GM12801 (cell line): ENCODE results near the gene ATG7.

Experiments
- TF ChIP-seq, protein P1 (sequence below): IDR thresholded peaks from one replicate; pipeline ENCODE4 v1.5.1; 2011; ENCODE audit warnings: control low read depth; ENCODE audit not compliant: insufficient read length; ENCODE audit errors: extremely low read depth

Gene ATG7

DNA sequence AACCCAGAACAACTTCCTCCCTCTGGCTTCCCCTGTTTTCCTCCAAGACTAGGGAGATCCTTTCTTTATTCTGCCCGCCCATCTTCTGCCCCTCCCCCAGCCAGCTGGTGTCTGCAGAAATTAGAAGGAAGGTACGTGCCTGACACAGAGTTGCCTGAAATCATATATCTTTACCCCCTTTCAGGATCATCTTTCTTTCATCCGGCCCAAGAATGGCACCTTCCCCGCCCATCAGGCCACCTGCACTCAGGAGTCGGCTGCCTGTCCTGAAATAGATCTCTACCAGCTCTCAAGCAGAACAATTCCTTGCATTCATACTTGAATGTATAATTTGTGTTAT is 237.8 kb downstream of the ATG7 start:
- TF ChIP-seq, protein P1, sequence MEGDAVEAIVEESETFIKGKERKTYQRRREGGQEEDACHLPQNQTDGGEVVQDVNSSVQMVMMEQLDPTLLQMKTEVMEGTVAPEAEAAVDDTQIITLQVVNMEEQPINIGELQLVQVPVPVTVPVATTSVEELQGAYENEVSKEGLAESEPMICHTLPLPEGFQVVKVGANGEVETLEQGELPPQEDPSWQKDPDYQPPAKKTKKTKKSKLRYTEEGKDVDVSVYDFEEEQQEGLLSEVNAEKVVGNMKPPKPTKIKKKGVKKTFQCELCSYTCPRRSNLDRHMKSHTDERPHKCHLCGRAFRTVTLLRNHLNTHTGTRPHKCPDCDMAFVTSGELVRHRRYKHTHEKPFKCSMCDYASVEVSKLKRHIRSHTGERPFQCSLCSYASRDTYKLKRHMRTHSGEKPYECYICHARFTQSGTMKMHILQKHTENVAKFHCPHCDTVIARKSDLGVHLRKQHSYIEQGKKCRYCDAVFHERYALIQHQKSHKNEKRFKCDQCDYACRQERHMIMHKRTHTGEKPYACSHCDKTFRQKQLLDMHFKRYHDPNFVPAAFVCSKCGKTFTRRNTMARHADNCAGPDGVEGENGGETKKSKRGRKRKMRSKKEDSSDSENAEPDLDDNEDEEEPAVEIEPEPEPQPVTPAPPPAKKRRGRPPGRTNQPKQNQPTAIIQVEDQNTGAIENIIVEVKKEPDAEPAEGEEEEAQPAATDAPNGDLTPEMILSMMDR: no peak

GRCh38 chr3:11510356-11510755 is 238.2 kb downstream of the ATG7 start:
- TF ChIP-seq, protein P1: no peak

GRCh38 chr3:11513817-11514135 is 241.6 kb downstream of the ATG7 start:
- TF ChIP-seq, protein P1: no peak

GRCh38 chr3:11514191-11514821 is 242.1 kb downstream of the ATG7 start:
- TF ChIP-seq, protein P1: no peak

GRCh38 chr3:11517601-11518000 is 245.4 kb downstream of the ATG7 start:
- TF ChIP-seq, protein P1: no peak

DNA sequence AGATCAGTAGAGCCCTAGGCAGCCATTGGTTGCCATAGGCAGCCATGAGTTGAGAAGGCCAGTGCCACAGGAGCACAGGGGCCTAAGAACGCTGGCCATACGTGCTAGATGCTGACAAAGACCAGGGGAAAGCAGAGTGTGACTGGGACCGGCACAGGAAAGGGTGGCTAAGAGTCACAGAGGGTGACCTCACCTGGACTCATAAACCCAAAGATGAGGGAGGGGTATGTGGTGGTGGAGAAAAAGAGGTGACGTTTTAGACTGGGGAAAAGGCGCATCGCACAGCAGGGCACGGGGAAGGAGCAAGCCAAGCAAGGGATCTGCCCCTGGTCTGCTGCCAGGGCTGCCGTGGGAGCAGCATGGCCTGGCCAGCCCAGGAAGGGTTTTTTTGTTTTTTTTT is 249.0 kb downstream of the ATG7 start:
- TF ChIP-seq, protein P1: no peak

GRCh38 chr3:11522398-11522715 is 250.2 kb downstream of the ATG7 start:
- TF ChIP-seq, protein P1: no peak
